PC-3 (cell line): ENCODE measurements around the gene GNRHR. TPM values are rescaled to one million over a fixed set of nuclear protein-coding genes. Genes with fewer than 3 reads are reported as not detected.
A peak's percentile ranks its signal among the peaks of the same experiment; 100 is the strongest.

Experiments used
- ATAC-seq: fragments of 200-7000 bp; cut with Tn5 transposase; 2 replicates; pipeline ENCODE4 v1.9.1; 2020; ENCODE audit warnings: mild to moderate bottlenecking, moderate library complexity
- BruUV-seq: library from RNA; stranded (reverse); fragments of 400-500 nt; replicated peaks from 2 replicates; lab custom pipeline; 2021; lab: Mats Ljungman, UMichigan
- CTCF ChIA-PET: fragments of 300-600 bp; sonication (Branson Sonifier 250); formaldehyde crosslinking; loops from one replicate; lab custom pipeline; 2022; ENCODE audit warnings: antibody characterized with exemption; lab: Charles Lee
- POLR2A ChIA-PET: fragments of 300-600 bp; sonication (Branson Sonifier 250); formaldehyde crosslinking; loops from one replicate; lab custom pipeline; 2022; ENCODE audit warnings: antibody characterized with exemption; ENCODE audit not compliant: unreplicated experiment; lab: Charles Lee
- DNase-seq: peaks from one replicate; pipeline ENCODE4 v3.0.0-alpha.2; 2015
- H2AFZ ChIP-seq: fragments of 300-600 bp; sonication (generic); 2 replicates; pipeline ENCODE4 v1.6.0; 2016; ENCODE audit warnings: antibody characterized with exemption, low read length
- H3F3A ChIP-seq: fragments of 300-600 bp; sonication (generic); one replicate; pipeline ENCODE4 v1.6.0; 2017; ENCODE audit warnings: antibody characterized with exemption, low read length, control low read depth, mild to moderate bottlenecking; ENCODE audit not compliant: unreplicated experiment
- H3K27ac ChIP-seq: fragments of 300-600 bp; sonication (generic); 2 replicates; pipeline ENCODE4 v1.5.1; 2016; ENCODE audit warnings: mild to moderate bottlenecking, low read length
- H3K27me3 ChIP-seq: fragments of 300-600 bp; sonication (generic); 2 replicates; pipeline ENCODE4 v1.6.1; 2016; ENCODE audit warnings: low read length, mixed read lengths
- H3K36me3 ChIP-seq: fragments of 300-600 bp; sonication (generic); 2 replicates; pipeline ENCODE4 v1.6.1; 2016; ENCODE audit warnings: low read depth, mixed run types, low read length, mixed read lengths
- H3K4me1 ChIP-seq: fragments of 300-600 bp; sonication (generic); 2 replicates; pipeline ENCODE4 v1.5.1; 2016; ENCODE audit warnings: low read length; ENCODE audit not compliant: insufficient read depth
- H3K4me2 ChIP-seq: fragments of 300-600 bp; sonication (generic); 2 replicates; pipeline ENCODE4 v1.6.0; 2016; ENCODE audit warnings: low read length
- H3K4me3 ChIP-seq: fragments of 300-600 bp; sonication (generic); 2 replicates; pipeline ENCODE4 v1.5.1; 2016; ENCODE audit warnings: mild to moderate bottlenecking, low read length, mixed read lengths
- H3K79me2 ChIP-seq: fragments of 300-600 bp; sonication (generic); 2 replicates; pipeline ENCODE4 v1.6.1; 2017; ENCODE audit warnings: low read length, mixed read lengths
- H3K9ac ChIP-seq: fragments of 300-600 bp; sonication (generic); 2 replicates; pipeline ENCODE4 v1.6.0; 2016; ENCODE audit warnings: mild to moderate bottlenecking, low read length
- H3K9me2 ChIP-seq: fragments of 300-600 bp; sonication (generic); replicated peaks from 2 replicates; pipeline ENCODE4 v1.6.1; 2016; ENCODE audit warnings: mixed run types, low read length, mixed read lengths
- H3K9me3 ChIP-seq: fragments of 300-600 bp; sonication (generic); 2 replicates; pipeline ENCODE4 v1.6.1; 2016; ENCODE audit warnings: low read length, mixed read lengths
- H4K20me1 ChIP-seq: fragments of 300-600 bp; sonication (generic); 2 replicates; pipeline ENCODE4 v1.6.1; 2016; ENCODE audit warnings: low read length, mixed read lengths
- EZH2 ChIP-seq: fragments of 300-600 bp; sonication (generic); IDR thresholded peaks from one replicate; pipeline ENCODE4 v1.6.1; 2017; ENCODE audit warnings: antibody characterized with exemption, mild to moderate bottlenecking, low read length; ENCODE audit not compliant: unreplicated experiment
- EZH2phosphoT487 ChIP-seq: fragments of 300-600 bp; sonication (generic); IDR thresholded peaks from 2 replicates; pipeline ENCODE4 v1.6.1; 2018; ENCODE audit warnings: mild to moderate bottlenecking, antibody characterized with exemption, low read length, borderline replicate concordance
- intact Hi-C: fragments of 100-400 bp; cut with micrococcal nuclease; formaldehyde crosslinking; loops from 2 replicates; pipeline ENCODE4 v1.9.0; 2023
- total RNA-seq: library from RNA; depleted of rRNA; stranded (reverse); fragments of >200 nt; gene quantifications from 2 replicates; pipeline ENCODE4 v1.2.3, GENCODE V29; 2014
- TF ChIP-seq, protein P1 (sequence below): fragments of 300-600 bp; sonication (generic); conservative IDR thresholded peaks from 2 replicates; pipeline ENCODE4 v1.5.1; 2017; ENCODE audit warnings: antibody characterized with exemption, low read depth, mild to moderate bottlenecking, low read length

GNRHR gene
- total RNA-seq, 1 experiment from 2014 or later: not detected

DNA sequence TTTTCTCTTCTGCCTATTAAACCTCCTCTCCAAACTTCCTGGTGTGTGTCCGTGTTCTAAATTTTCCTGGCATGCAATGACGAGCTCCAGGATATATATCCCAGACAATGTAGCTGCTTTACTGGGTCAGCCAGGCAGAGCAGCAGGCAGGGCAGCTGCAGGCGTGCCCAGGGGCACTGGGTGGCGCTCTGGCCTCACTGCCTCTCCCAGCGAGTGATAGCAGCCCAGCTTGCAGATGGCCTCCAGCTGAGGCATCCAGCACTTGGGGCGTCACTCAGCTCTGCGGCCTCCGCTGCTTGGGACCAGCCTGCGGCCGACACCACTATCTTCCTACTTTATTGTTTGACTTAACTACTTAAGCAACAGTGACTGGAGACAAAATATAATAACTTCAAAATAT lies 30.2 kb downstream of the GNRHR start:
- H3K27me3 ChIP-seq: no peaks in the 10 kb centered on the region
- H3K4me2 ChIP-seq: no peak overlapping the region
- intact Hi-C loops: no loop called here
- H3K36me3 ChIP-seq: peaks cover 25% of the 10 kb centered on the region; the same call in 1 of the 2 replicates
- no peak overlapping the region for H3K9ac ChIP-seq
- H3K9me2 ChIP-seq: no peaks in the 10 kb centered on the region
- no peaks in the 10 kb centered on the region for H4K20me1 ChIP-seq
- BruUV-seq: no TSS peak
- TF ChIP-seq EZH2 (no peak), EZH2phosphoT487 (no peak)
- TF ChIP-seq, protein P1, sequence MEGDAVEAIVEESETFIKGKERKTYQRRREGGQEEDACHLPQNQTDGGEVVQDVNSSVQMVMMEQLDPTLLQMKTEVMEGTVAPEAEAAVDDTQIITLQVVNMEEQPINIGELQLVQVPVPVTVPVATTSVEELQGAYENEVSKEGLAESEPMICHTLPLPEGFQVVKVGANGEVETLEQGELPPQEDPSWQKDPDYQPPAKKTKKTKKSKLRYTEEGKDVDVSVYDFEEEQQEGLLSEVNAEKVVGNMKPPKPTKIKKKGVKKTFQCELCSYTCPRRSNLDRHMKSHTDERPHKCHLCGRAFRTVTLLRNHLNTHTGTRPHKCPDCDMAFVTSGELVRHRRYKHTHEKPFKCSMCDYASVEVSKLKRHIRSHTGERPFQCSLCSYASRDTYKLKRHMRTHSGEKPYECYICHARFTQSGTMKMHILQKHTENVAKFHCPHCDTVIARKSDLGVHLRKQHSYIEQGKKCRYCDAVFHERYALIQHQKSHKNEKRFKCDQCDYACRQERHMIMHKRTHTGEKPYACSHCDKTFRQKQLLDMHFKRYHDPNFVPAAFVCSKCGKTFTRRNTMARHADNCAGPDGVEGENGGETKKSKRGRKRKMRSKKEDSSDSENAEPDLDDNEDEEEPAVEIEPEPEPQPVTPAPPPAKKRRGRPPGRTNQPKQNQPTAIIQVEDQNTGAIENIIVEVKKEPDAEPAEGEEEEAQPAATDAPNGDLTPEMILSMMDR: peak; percentile 36; the same call in 1 of the 2 replicates
- no peak for ATAC-seq
- ChIA-PET POLR2A (no interaction called here), CTCF (no interaction called here)
- H3K4me3 ChIP-seq: no peak overlapping the region
- no peaks in the 10 kb centered on the region for H3F3A ChIP-seq
- H3K79me2 ChIP-seq: no peaks in the 10 kb centered on the region
- H2AFZ ChIP-seq: no peak overlapping the region
- no peak overlapping the region for H3K27ac ChIP-seq
- DNase-seq: no peak
- peaks cover 12% of the 10 kb centered on the region; the same call in 1 of the 2 replicates for H3K9me3 ChIP-seq
- peaks cover 25% of the 10 kb centered on the region for H3K4me1 ChIP-seq

DNA sequence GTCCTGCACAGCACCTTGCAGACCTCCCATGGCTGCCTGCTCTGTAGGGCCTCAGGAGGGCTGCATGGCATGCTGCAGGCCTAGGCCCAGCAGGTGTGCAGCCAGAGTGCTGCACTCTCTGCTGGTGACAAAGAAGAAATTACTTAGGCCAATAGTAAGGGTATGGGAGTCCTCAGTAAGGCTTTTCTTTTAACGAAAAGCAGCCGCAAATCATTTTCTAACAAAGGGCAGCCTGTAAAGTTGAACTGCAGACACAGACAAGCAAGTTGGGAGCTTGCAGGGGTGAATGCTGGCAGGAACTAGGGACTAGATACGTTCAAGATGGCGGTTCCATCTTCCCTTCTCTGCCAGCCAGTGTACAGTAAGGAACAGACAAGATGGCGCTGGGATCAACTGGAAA lies 30.8 kb downstream of the GNRHR start:
- Histone ChIP-seq H3K36me3 (peaks cover 25% of the 10 kb centered on the region; the same call in 1 of the 2 replicates), H3K27ac (no peak overlapping the region), H4K20me1 (no peaks in the 10 kb centered on the region), H3K4me1 (peaks cover 25% of the 10 kb centered on the region), H3K4me3 (no peak overlapping the region), H3K4me2 (no peak overlapping the region), H3K9ac (no peak overlapping the region), H3K27me3 (no peaks in the 10 kb centered on the region), H3K9me2 (no peaks in the 10 kb centered on the region), H3K79me2 (no peaks in the 10 kb centered on the region), H3K9me3 (peaks cover 12% of the 10 kb centered on the region; the same call in 1 of the 2 replicates), H2AFZ (no peak overlapping the region), H3F3A (no peaks in the 10 kb centered on the region)
- BruUV-seq: no TSS peak
- ATAC-seq (no peak), DNase-seq (no peak)
- ChIA-PET POLR2A (no interaction called here), CTCF (no interaction called here)
- intact Hi-C loops: no loop called here
- TF ChIP-seq EZH2: no peak
- TF ChIP-seq EZH2phosphoT487: no peak
- TF ChIP-seq, protein P1: no peak

DNA sequence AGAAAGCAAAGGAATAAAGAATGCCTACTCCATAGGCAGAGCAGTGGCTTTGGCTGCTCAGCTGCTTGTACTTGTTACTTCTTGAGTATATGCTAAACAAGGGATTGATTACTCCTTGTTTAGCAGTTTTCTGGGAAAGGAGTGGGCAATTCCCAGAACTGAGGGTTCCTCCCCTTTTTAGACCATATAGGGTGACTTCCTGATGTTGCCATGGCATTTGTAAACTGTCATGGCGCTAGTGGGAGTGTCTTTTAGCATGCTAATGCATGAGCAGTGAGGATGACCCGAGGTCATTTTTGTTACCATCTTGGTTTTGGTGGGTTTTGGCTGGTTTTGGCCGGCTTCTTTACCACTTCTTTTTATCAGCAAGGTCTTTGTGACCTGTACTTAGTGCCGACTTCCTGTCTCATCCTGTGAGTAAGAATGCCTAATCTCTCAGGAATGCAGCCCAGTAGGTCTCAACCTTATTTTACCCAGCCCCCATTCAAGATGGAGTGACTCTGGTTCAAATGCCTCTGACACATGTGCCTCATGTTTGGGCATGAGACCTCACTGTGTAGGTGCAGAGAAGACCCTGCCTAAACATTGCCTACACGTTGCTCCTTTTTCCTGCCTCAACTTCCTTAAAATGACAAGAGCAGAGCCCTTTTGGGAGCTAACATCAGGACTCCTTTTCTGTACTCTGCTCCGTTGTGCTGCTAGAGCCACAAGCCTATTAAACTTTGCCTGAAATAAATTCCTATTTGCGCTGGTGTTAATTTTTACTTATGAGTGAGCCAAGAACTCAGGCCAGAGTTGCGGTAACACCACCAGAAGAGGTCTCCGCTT lies 32.2 kb downstream of the GNRHR start:
- H3F3A ChIP-seq: no peaks in the 10 kb centered on the region
- H4K20me1 ChIP-seq: no peaks in the 10 kb centered on the region
- H3K9ac ChIP-seq: no peak overlapping the region
- peaks cover 20% of the 10 kb centered on the region; the same call in 1 of the 2 replicates for H3K36me3 ChIP-seq
- ChIA-PET CTCF (interaction anchor here (0.5 kb wide), 1 partner anchor 938 kb away, joined by 3 read pairs; no protein-coding TSS in a partner anchor), POLR2A (interaction anchor here (0.6 kb wide), 1 partner anchor 11 kb away, joined by 12 read pairs; no protein-coding TSS in a partner anchor)
- TF ChIP-seq, protein P1: no peak
- TF ChIP-seq EZH2: no peak
- TF ChIP-seq EZH2phosphoT487: no peak
- H2AFZ ChIP-seq: peak overlapping the region; percentile 23; the same call in 1 of the 2 replicates
- no peaks in the 10 kb centered on the region for H3K9me2 ChIP-seq
- H3K27me3 ChIP-seq: no peaks in the 10 kb centered on the region
- H3K4me3 ChIP-seq: no peak overlapping the region
- H3K4me1 ChIP-seq: peaks cover 20% of the 10 kb centered on the region
- ATAC-seq (peak; percentile 87), DNase-seq (peak; percentile 94)
- H3K27ac ChIP-seq: peak overlapping the region; percentile 42
- intact Hi-C loops: no loop called here
- 0 out of 2 replicates have a peak, but pooled peaks cover 4% of the 10 kb centered on the region for H3K9me3 ChIP-seq
- H3K79me2 ChIP-seq: no peaks in the 10 kb centered on the region
- BruUV-seq: no TSS peak
- H3K4me2 ChIP-seq: peak overlapping the region; percentile 11; the same call in 1 of the 2 replicates
